Activated CD8-positive, alpha-beta memory T cell treated with anti-CD3 and anti-CD28 coated beads for 24 hours (primary cell): ENCODE data around the gene MORN2.

Experiments used
- DNase-seq: peaks from one replicate; pipeline ENCODE4 v3.0.0-alpha.2; 2020

MORN2 gene

GRCh38 chr2:38892819-38893218 lies 17.0 kb downstream of the MORN2 start:
- no peak for DNase-seq

- no peak for DNase-seq
Measured at GRCh38 chr2:38898256-38898655, 22.5 kb downstream of the MORN2 start.

- DNase-seq, result no peak
Measured at GRCh38 chr2:38900726-38901125, 24.9 kb downstream of the MORN2 start.

GRCh38 chr2:38905251-38905650 lies 29.5 kb downstream of the MORN2 start:
- no peak for DNase-seq

GRCh38 chr2:38907242-38907641 lies 31.5 kb downstream of the MORN2 start:
- no peak for DNase-seq

GRCh38 chr2:38907743-38908562 lies 32.2 kb downstream of the MORN2 start:
- DNase-seq, result no peak

- no peak for DNase-seq
Measured at GRCh38 chr2:38909872-38910271, 34.1 kb downstream of the MORN2 start.

GRCh38 chr2:38911191-38911590 lies 35.4 kb downstream of the MORN2 start:
- DNase-seq, result no peak

GRCh38 chr2:38912619-38913018 lies 36.8 kb downstream of the MORN2 start:
- DNase-seq, result no peak

GRCh38 chr2:38922389-38922788 lies 46.6 kb downstream of the MORN2 start:
- no peak for DNase-seq

GRCh38 chr2:38922902-38923301 lies 47.1 kb downstream of the MORN2 start:
- no peak for DNase-seq

- no peak for DNase-seq
Measured at GRCh38 chr2:38925982-38926381, 50.2 kb downstream of the MORN2 start.

- no peak for DNase-seq
Measured at GRCh38 chr2:38930600-38930999, 54.8 kb downstream of the MORN2 start.
